Osteoblast (primary cell): ENCODE results near the gene YTHDC1. TPM values are rescaled to one million over a fixed set of nuclear protein-coding genes. Genes with fewer than 3 reads are reported as not detected.
"Not testable (repeated sequence)": the region's sequence is repeated elsewhere in the genome, so short reads cannot be mapped to it uniquely, and the experiment has no call there.

Experiments
- DNase-seq: peaks from one replicate; pipeline ENCODE4 v3.0.0; 2011; ENCODE audit warnings: low spot score, mixed read lengths; ENCODE audit not compliant: insufficient read length; ENCODE audit errors: missing footprints
- H2AFZ ChIP-seq: 2 replicates; pipeline ENCODE4 v1.6.0; 2011; ENCODE audit warnings: mild to moderate bottlenecking, low read length
- H3K27ac ChIP-seq: 2 replicates; pipeline ENCODE4 v1.5.1; 2011; ENCODE audit warnings: mild to moderate bottlenecking, low read depth, low read length, moderate library complexity
- H3K27me3 ChIP-seq: 2 replicates; pipeline ENCODE4 v1.6.0; 2012; ENCODE audit warnings: mild to moderate bottlenecking, control low read depth, inconsistent platforms, low read length, moderate library complexity; ENCODE audit not compliant: insufficient read depth
- H3K36me3 ChIP-seq: 2 replicates; pipeline ENCODE4 v1.5.1; 2011; ENCODE audit warnings: mild to moderate bottlenecking, low read length, control low read depth, moderate library complexity; ENCODE audit not compliant: insufficient read depth
- H3K4me1 ChIP-seq: 2 replicates; pipeline ENCODE4 v1.5.1; 2011; ENCODE audit warnings: mild to moderate bottlenecking, low read length, control low read depth, moderate library complexity; ENCODE audit not compliant: insufficient read depth
- H3K4me2 ChIP-seq: 2 replicates; pipeline ENCODE4 v1.6.0; 2011; ENCODE audit warnings: mild to moderate bottlenecking, low read length; ENCODE audit not compliant: insufficient read depth
- H3K4me3 ChIP-seq: fragments of 200-600 bp; sonication (generic); 3 replicates; pipeline ENCODE4 v1.5.1; 2012; ENCODE audit warnings: mild to moderate bottlenecking, low read length, inconsistent platforms; ENCODE audit not compliant: insufficient read depth
- H3K79me2 ChIP-seq: 2 replicates; pipeline ENCODE4 v1.6.0; 2012; ENCODE audit warnings: mild to moderate bottlenecking, low read length, control low read depth, inconsistent platforms; ENCODE audit not compliant: insufficient read depth
- H3K9me3 ChIP-seq: 2 replicates; pipeline ENCODE4 v1.5.1; 2011; ENCODE audit warnings: low read depth, low read length, control low read depth
- H4K20me1 ChIP-seq: 2 replicates; pipeline ENCODE4 v1.6.0; 2012; ENCODE audit warnings: mild to moderate bottlenecking, low read length, control low read depth; ENCODE audit not compliant: insufficient read depth
- total RNA-seq: library from RNA; depleted of rRNA; stranded (reverse); fragments of >200 nt; gene quantifications from 2 replicates; pipeline ENCODE4 v1.2.3, GENCODE V29; 2012
- TF ChIP-seq, protein P1 (sequence below): IDR thresholded peaks from 2 replicates; pipeline ENCODE4 v1.5.1; 2011; ENCODE audit warnings: mild to moderate bottlenecking, low read depth, low read length, moderate library complexity; ENCODE audit errors: extremely low read depth

Gene YTHDC1
- total RNA-seq, 1 donor: 40.2 TPM

DNA sequence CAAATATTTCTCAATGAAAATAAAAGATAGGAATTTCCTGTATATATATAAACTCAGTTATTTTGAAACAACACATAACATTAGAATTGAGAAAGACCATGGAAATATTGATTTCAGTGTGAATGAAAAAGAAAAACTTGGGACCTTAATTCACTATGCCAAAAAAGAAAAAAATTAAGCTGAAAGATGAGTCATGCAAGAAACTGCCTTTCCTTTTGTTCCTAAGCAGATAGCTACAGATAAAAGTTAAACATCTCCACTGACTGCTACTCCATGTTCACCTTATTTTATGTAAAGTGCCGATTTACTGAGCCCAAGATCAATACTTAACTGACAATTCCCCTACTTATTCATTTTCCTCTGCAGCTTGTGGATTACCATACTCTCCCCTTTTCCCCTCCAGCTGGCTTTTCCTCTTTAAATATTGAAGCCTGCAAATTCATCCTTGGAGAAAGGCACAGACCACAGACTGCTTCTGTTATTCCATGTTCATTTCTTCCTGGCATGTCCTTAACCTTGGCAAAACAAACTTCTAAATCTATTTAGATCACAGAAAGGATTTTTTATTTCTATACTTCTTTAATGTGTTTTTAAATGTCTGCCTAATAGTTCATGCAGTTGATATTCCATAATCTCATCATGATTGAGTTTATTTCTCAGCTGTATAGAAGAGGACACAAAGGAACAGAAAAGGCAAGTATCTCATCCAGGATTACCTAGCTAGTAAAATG, 40.5 kb upstream of the YTHDC1 start:
- Histone ChIP-seq H3K27me3 (no peaks in the 10 kb centered on the region), H3K4me2 (no peak overlapping the region), H3K79me2 (no peaks in the 10 kb centered on the region), H3K4me1 (no peaks in the 10 kb centered on the region), H3K4me3 (no peak overlapping the region), H3K9me3 (no peaks in the 10 kb centered on the region), H4K20me1 (no peaks in the 10 kb centered on the region), H2AFZ (no peak overlapping the region), H3K27ac (no peak overlapping the region), H3K36me3 (no peaks in the 10 kb centered on the region)
- no peak for DNase-seq
- TF ChIP-seq, protein P1, sequence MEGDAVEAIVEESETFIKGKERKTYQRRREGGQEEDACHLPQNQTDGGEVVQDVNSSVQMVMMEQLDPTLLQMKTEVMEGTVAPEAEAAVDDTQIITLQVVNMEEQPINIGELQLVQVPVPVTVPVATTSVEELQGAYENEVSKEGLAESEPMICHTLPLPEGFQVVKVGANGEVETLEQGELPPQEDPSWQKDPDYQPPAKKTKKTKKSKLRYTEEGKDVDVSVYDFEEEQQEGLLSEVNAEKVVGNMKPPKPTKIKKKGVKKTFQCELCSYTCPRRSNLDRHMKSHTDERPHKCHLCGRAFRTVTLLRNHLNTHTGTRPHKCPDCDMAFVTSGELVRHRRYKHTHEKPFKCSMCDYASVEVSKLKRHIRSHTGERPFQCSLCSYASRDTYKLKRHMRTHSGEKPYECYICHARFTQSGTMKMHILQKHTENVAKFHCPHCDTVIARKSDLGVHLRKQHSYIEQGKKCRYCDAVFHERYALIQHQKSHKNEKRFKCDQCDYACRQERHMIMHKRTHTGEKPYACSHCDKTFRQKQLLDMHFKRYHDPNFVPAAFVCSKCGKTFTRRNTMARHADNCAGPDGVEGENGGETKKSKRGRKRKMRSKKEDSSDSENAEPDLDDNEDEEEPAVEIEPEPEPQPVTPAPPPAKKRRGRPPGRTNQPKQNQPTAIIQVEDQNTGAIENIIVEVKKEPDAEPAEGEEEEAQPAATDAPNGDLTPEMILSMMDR: no peak

DNA sequence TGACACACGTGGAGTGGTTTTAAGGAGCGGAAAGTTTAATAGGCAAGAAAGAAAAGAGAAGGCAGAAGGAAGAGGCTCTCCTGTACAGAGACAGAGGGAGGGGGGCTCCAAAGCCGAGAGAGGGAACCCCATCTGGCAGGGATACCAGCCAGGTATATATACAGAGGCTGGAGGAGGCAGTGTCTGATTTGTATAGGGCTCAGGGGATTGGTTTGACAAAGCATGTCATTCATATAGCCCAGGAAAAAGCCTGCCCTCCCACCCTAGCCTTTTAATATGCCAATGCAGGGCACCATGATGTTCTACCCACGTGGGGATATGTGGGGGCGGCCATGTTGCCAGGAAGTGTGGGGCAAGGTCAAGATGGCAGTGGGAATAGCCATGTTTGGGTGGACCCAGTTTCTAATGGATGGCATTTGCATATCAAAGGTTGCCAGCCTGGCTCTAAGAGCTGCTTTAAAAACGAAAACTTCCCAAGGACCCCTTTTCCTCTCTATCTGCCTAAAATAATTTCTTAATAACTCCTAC, 39.6 kb upstream of the YTHDC1 start:
- not testable (repeated sequence) for H3K27me3 ChIP-seq, H2AFZ ChIP-seq, H4K20me1 ChIP-seq, H3K79me2 ChIP-seq, H3K9me3 ChIP-seq, H3K4me2 ChIP-seq, H3K27ac ChIP-seq, H3K4me1 ChIP-seq, H3K4me3 ChIP-seq, DNase-seq, H3K36me3 ChIP-seq

DNA sequence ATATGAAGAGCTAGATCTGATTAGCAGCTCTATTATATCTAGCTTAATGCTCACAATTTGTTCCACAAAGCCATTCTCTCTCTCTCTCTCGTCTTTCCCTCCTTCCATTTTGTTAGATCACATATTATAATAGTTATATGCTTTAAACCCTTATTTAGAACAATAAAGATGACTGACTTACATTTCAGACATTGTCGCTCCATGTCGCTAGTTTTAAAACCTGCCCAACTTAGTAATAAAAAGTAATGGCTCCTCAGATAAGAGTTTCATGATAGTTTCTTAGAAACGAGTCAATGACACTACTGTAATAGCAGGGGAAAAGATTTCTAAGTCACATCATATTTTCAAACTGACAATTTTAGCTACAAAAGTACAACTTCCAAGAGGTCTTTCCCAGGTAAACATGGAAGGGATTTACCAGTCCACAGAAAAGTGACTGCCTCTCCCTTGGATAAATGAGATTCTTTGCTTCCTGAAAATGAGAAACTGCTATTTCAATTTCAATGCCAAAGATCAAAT, 38.5 kb upstream of the YTHDC1 start:
- Histone ChIP-seq H3K27me3 (peaks cover 2% of the 10 kb centered on the region), H3K27ac (no peak overlapping the region), H3K4me1 (no peaks in the 10 kb centered on the region), H3K4me3 (no peak overlapping the region), H4K20me1 (no peaks in the 10 kb centered on the region), H3K36me3 (no peaks in the 10 kb centered on the region), H2AFZ (no peak overlapping the region), H3K9me3 (no peaks in the 10 kb centered on the region), H3K79me2 (no peaks in the 10 kb centered on the region), H3K4me2 (no peak overlapping the region)
- no peak for DNase-seq
- TF ChIP-seq, protein P1: no peak

DNA sequence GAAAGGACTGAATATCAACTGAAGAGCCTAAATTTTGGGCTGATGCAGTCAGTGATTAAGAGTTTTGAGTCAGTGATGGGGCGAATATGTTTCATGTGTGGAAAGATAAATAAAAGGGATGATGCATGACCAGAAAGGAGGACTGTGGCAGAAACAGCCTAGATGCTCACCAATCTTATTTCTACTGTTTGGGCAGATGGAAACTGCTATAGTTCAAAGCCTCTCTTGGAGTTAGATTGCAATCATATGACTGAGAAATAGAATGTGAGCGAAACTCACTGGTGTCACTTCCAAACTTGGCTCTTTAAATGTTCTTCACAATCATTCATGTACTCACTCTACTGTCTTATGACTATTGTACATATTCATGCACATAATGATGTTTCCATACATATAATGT, 35.4 kb upstream of the YTHDC1 start:
- H3K4me2 ChIP-seq: no peak overlapping the region
- no peaks in the 10 kb centered on the region for H3K79me2 ChIP-seq
- no peaks in the 10 kb centered on the region for H4K20me1 ChIP-seq
- no peak overlapping the region for H3K27ac ChIP-seq
- peaks cover 2% of the 10 kb centered on the region for H3K27me3 ChIP-seq
- no peaks in the 10 kb centered on the region for H3K9me3 ChIP-seq
- H3K4me3 ChIP-seq: no peak overlapping the region
- no peaks in the 10 kb centered on the region for H3K4me1 ChIP-seq
- TF ChIP-seq, protein P1: no peak
- H3K36me3 ChIP-seq: no peaks in the 10 kb centered on the region
- no peak for DNase-seq
- no peak overlapping the region for H2AFZ ChIP-seq
